NCI-H2196 treated with DMSO at 0.1 percent for 48 hours (cell line): ENCODE measurements around the gene ADD1.
"Not testable (repeated sequence)": the region's sequence is repeated elsewhere in the genome, so short reads cannot be mapped to it uniquely, and the experiment has no call there.

Source experiments
- DNase-seq: peaks from one replicate; lab custom pipeline; 2025; ENCODE audit not compliant: unreplicated experiment; lab: John Stamatoyannopoulos, UW

Gene ADD1

DNA sequence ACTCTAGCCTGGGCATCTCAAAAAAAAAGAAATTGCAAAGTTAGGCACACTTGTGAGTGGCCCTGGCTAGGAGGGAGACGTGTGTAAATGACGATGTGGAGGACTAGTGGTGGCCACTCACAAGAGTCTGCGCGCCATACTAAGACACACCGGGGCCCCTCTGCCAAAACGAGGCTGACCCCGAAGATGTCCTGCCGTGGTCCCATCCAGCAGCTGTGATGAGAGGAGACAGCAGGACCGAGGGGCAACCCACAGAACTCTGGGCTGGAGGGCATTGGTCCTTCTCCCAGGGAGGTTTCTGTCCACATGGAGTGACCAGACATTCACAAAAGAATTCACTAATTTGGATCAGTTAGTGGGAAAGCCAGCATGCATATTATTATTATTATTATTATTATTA is 72.1 kb downstream of the ADD1 start:
- no peak for DNase-seq

DNA sequence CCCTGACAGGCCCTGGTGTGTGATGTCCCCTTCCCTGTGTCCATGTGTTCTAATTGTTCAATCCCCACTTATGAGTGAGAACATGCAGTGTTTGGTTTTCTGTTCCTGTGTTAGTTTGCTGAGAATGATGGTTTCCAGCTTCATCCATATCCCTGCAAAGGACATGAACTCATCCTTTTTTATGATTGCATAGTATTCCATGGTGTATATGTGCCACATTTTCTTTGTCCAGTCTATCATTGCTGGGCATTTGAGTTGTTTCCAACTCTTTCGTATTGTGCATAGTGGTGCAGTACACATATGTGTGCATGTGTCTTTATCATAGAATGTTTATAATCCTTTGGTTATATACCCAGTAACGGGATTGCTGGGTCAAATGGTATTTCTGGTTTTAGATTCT is 73.1 kb downstream of the ADD1 start:
- DNase-seq = not testable (repeated sequence)

DNA sequence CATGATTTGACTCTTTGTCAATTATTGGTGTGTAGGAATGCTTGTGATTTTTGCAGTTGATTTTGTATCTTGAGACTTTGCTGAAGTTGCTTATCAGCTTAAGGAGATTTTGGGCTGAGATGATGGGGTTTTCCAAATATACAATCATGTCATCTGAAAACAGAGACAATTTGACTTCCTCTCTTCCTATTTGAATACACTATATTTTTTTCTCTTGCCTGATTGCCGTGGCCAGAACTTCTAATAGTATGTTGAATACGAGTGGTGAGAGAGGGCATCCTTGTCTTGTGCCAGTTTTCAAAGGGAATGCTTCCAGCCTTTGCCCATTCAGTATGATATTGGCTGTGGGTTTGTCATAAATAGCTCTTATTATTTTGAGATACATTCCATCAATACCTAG is 74.7 kb downstream of the ADD1 start:
- not testable (repeated sequence) for DNase-seq

DNA sequence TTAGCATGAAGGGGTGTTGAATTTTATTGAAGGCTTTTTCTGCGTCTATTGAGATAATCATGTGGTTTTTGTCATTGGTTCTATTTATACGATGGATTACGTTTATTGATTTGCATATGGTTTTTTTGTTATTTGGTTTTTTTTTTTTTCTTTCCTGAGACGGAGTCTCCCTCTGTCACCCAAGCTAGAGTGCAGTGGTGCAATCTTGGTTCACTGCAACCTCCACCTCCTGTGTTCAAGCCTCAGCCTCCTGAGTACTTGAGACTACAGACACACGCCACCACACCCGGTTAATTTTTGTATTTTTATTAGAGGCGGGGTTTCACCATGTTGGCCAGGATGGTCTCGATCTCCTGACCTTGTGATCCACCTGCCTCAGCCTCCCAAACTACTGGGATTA is 75.1 kb downstream of the ADD1 start:
- DNase-seq = not testable (repeated sequence)

DNA sequence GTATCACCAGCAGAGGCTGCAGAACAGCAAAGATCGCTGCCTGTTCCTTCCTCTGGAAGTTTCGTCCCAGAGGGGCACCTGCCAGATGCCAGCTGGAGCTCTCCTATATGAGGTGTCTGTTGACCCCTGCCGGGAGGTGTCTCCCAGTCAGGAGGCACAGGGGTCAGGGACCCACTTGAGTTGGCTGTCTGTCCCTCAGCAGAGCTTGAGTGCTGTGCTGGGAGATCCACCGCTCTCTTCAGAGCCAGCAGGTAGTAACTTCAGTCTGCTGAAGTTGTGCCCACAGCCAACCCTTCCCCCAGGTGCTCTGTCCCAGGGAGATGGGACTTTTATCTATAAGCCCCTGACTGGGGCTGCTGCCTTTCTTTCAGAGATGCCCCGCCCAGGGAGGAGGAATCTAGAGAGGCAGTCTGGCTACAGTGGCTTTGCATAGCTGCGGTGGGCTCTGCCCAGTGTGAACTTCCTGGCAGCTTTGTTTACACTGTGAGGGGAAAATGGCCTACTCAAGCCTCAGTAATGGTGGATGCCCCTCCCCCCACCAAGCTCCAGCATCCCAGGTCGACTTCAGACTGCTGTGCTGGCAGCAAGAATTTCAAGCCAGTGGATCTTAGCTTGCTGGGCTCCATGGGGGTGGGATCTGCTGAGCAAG is 78.9 kb downstream of the ADD1 start:
- DNase-seq = not testable (repeated sequence)

DNA sequence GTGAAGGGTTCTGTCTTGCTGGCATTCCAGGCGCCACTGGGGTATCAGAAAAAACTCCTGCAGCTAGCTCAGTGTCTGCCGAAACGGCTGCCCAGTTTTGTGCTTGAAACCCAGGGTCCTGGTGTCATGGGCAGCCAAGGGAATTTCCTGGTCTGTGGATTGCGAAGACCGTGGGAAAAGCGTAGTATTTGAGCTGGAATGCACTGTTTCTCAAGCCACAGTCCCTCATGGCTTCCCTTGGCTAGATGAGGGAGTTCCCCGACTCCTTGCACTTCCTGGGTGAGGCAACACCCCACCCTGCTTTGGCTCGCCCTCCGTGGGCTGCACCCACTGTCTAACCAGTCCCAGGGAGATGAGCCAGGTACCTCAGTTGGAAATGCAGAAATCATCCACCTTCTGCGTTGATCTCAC is 79.5 kb downstream of the ADD1 start:
- DNase-seq = no peak

DNA sequence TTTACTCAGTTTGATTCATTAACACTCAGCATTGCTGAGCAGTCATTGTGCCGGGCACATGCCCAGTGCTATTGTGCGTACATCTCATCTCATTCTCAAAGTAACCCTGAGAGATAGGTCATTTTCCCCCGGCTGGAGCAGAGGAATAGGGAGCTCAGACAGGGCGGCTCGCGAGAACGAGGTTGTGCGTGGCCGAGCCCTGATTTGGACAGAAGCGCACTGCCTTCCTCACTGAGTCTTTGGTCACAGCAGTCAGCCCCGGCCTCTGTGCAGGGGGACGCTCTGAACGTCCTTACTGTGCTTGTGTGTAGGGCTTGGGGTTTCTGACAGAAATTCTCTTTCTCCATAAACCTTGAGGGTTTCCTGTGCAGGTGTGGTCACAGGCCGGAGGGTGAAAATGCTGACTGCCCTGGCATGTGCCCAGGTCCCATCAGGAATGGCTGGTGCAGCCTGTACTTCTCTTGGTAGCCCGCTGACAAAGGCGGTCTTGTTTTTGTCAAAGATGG is 80.1 kb downstream of the ADD1 start:
- no peak for DNase-seq

DNA sequence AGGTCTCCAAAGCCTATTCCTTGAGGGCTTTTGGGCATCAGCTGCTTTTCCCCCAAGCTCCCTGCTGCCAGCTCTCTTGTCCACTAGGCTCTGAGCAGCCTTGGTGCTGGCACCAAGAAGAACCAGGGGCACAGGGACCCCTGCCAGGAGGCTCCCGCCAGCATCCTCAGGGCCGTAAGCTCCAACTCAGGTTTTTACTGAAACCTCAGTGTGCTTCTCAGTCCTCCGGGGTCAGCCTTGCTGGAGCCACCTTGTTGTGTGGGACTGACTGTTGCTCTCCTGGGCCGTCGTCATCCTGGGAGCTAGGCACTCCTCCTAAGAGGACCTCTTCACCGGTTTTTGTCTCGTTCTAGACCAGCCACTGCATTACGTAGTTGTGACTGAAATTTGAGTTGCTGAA is 80.6 kb downstream of the ADD1 start:
- DNase-seq = no peak

DNA sequence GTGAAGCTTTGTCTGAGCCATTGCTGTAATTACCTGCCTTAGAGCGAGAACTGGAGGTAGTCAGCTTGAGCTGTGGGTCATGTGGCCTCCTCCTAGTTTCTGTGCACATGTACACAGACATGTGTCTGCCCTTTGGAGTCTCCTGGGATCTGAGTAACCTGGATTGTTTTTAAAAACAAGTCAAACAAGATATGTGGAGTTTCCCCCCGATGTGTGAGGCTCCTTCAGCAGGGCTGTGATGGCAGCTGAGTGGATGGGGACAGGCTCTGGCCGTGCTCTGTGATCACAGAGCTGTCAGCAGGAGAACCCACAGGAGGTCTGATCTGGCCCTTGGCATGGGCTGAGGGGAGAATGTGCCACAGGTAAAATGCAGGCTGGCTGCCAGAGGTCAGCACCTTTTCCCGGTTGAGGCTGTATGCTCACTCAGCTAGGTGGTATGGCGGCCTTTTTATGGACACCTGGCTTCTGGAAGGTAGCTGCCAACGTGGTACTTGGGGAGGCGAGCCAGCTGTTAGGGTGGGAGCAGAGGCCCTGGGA is 81.2 kb downstream of the ADD1 start:
- DNase-seq = peak; percentile 37

DNA sequence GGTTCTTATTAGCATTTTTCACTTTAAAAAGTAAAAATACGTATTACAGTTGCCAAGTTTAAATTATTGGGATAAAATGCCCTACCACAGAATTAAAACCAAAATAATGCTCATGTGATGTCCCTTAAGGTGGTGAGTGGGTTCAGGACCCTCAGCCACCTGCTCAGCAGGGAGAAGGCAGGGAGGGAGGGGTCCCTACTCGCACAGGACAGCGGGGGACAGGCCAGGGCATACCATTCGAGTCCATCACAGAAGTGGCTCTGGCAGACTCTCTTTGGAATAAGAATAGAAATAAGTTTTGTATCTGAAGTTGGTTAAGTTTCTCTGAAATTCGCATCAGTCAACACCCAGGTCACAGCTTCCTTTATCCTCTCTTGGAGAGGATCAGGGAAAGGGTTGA is 81.9 kb downstream of the ADD1 start:
- DNase-seq = no peak

DNA sequence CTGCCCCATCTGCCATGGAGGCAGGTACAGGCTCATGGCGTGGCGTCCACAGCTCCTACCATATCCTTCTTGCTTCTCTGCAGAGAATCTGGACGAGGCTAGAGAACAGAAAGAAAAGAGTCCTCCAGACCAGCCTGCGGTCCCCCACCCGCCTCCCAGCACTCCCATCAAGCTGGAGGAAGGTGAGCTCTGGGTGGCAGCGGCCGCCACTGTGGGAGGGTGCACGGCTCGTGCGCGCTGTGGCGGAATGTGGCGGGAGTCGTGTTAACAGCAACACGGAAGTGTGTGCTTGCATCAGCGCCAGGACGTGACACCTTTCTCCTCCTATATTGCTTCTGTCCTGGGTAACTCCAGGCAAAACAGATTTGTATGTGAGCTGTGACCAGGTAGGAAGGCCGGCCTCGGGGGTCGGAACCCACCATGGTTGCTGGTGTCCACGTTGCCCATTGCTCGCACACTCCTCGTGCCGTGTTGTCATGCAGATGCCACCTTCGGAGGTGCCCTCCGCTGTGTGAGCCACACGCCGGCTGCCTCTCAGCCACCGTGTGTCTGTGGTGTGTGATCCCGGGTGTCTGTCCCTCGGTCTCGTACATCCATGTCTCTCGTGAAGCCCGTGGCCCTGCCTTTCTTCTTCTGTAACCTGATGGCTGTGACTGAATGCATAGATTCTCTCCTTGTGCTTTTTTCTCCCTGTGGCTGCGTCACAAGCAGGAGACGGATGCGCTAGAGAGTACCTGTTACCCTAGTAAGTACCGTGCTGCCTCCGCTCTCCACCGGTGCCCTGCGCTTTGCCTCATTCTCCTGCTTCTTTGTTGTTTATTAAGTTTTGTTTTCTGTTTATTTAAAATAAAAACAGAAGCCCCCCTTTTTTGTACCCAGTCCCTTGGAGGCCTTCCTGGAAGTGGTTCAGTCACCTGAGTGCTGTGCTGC is 82.6 kb downstream of the ADD1 start:
- no peak for DNase-seq

DNA sequence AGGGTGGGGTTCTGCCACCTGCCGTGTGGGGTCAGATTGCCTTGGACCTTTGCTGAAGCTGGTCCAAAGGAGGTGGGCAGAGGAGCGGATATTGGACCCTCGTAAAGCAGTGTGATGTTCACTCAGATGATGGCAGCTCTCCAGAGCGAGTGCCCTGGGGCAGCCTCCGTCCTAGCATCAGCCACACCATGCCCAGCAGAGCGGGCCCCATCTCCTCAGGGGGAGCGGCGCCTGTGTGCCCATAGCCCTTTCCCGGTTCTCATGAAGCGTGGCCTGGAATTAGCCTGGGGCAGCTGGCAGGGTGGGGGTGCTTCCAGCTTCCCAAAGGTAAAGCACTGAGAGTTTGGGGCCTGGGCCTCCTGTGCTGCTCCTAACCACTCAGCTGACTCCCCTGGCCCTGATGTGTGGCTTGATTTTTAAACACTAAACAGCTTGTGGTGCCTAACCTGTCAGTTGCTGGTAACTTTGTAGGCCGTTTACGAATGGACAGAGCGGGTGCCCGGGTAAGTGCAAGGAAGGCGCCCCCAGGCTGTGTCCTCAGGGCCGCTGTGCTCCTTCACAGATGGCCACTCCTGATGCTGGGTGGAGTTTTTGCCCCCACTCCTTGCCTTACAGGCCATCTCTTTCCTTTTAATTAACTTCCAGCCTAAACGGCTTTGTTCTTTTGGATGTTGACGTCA is 83.5 kb downstream of the ADD1 start:
- DNase-seq = no peak

DNA sequence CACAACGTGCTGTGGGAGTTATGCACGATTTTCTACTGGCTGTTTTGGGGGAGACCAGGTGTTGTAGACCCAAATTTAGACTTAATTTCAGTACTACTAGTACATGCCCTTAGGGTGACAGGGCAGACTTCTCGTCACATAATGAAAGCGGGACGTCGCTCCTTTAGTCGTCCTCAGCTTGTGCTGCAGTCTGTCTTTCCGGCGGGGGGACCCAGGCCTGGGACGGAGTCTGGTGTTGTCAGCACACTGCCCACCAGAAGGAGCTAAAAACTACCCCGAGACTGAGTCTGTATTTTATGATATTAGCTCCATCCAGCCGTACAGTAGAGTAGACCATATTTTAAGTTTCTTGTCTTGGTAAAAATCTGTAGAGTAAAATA is 84.0 kb downstream of the ADD1 start:
- DNase-seq = no peak

DNA sequence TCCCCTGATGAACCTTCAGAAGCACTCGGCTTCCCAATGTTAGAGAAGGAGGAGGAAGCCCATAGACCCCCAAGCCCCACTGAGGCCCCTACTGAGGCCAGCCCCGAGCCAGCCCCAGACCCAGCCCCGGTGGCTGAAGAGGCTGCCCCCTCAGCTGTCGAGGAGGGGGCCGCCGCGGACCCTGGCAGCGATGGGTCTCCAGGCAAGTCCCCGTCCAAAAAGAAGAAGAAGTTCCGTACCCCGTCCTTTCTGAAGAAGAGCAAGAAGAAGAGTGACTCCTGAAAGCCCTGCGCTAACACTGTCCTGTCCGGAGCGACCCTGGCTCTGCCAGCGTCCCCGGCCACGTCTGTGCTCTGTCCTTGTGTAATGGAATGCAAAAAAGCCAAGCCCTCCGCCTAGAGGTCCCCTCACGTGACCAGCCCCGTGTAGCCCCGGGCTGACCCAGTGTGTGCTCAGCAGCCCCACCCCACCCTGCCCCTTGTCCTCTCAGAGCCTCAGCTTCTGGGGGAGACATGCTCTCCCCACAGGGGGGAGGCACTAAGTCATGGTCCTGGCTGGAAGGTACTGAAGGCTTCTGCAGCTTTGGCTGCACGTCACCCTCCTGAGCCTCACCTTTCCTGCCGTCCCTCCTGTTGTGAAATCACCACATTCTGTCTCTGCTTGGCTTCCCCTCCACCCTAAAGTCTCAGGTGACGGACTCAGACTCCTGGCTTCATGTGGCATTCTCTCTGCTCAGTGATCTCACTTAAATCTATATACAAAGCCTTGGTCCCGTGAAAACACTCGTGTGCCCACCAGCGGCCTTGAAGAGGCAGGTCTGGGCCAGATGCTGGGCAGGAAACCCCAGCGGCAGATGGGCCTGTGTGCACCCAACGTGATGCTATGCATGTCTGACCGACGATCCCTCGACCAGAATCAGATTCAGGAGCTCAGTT is 84.9 kb downstream of the ADD1 start:
- no peak for DNase-seq

DNA sequence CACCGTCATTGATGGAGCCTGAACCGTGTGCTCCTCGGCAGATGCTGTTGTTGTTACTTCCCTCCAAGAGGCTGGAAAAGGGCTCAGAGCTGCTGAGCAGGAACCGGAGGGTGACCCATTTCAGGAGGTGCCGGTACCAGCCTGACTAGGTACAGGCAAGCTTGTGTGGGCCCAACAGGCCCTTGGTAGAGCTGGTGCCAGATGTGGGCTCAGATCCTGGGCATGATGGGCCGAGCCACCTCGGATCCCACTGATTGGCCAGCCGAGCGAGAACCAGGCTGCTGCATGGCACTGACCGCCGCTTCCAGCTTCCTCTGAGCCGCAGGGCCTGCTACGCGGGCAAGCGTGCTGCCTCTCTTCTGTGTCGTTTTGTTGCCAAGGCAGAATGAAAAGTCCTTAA is 85.8 kb downstream of the ADD1 start:
- no peak for DNase-seq

DNA sequence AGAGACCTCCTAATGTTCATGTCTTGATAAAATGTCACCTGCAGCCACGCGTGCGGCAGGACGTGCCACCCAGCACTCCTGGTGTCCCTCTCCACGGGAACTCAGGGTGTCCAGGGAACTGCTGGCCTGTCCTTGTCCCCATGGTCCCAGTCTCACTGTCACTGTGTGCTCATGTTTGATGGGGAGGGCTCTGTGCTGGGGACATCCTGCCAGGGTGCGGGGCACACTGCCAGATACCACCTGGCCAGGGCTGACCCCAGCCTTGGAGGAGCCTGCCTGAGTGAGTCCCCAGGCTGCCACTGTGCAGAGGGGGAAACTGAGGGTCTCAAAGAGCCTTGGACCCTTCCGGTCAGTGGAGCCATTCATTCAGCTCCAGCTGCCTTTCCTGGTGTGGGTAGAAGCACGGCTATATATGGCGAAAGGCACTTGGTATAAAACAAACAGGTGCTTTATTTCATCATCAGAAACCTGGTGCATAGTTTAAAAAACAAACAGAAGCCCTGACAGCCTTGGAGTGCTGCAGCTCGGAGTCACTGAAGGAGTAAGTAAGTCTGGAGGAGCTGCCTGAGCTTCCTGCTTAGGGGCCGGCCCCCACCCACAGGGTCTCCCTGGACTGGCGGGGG is 86.6 kb downstream of the ADD1 start:
- DNase-seq = peak; percentile 41

DNA sequence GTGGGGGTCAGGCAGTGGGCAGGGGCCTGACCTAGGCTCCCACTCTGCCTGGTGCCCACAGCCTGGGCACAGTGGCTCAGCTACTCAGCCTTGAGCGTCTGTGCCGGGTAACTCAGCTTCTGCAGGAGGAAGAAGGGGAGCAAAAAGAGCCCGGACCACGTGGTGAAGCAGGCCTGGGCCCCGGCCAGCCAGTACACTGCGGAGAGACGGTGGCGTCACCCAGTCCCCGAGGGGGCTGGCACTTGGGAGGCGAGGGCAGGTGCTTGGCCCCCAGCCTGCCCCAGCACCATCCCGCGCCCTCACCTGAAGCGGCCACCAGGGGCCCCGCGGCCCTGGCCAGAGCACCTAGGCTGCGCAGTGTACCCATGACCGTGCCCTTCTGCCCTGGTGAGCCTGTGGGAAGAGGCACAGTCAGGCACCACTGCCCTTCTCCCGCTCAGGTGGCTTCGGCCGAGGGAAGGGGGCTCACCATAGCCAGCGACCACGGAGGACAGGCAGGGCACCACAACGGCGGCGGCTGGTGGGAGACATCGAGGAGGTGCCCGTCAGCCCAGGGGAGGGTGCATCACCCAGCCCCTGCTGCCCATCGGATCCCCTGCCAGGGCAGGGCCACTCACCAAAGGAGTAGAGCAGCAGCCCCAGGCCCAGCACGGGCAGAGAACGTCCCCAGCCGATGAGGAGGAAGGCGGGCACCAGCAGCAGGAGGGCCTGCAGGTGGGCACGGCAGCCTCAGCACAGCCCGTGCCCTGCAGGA is 87.3 kb downstream of the ADD1 start:
- DNase-seq = peak; percentile 84

DNA sequence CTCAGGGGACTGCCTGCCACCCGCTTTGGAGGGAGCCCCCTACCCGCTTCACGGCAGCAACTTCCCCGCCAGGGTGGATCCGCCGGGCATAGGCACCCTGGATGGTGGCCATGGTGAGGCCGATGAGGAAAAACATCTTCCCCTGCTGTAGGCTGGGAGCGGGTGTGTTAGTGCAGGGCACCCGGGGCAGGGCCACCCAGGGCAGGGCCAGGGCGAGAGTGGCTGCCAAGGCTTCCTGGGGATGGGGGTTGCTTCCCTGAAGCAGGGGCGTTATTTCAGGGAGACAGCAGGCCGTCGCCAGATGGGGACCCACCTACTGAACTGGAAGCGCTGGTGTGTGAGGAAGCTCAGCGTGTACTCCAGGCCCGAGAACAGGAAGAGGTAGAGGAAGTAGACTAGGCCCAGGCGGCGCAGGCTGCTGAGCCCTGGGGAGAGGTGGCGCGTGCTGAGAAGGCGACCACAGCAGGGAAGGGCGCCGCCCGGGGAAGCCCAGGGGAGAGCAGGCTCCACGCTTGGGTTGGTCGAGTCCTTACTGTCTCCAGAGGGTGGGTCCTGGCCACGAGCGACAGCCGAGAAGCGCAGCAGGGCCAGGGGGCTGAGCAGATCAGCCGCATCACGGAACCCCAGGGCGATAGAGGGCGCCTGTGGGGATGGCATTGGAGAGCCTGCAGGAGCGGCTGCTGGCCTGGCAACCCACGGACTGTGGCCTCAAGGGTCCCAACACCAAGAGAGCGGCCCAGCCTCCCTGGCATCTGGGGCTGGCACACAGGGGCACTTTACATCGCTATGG is 88.1 kb downstream of the ADD1 start:
- DNase-seq = no peak
